HG03342 (cell line): ENCODE data around the gene SMLR1.
"Not testable (repeated sequence)": the region's sequence is repeated elsewhere in the genome, so short reads cannot be mapped to it uniquely, and the experiment has no call there.

Source experiments
- ATAC-seq: cut with Tn5 transposase; IDR thresholded peaks from one replicate; pipeline ENCODE4 v1.9.1; 2021; ENCODE audit warnings: mild to moderate bottlenecking, moderate library complexity; ENCODE audit not compliant: unreplicated experiment

SMLR1 gene

GRCh38 chr6:130827247-130828149 is at the start of gene SMLR1:
Gene SMLR1 (plus strand): TSS chr6:130827406. CDS start chr6:130827414, 8 bp downstream.
- no peak for ATAC-seq

DNA sequence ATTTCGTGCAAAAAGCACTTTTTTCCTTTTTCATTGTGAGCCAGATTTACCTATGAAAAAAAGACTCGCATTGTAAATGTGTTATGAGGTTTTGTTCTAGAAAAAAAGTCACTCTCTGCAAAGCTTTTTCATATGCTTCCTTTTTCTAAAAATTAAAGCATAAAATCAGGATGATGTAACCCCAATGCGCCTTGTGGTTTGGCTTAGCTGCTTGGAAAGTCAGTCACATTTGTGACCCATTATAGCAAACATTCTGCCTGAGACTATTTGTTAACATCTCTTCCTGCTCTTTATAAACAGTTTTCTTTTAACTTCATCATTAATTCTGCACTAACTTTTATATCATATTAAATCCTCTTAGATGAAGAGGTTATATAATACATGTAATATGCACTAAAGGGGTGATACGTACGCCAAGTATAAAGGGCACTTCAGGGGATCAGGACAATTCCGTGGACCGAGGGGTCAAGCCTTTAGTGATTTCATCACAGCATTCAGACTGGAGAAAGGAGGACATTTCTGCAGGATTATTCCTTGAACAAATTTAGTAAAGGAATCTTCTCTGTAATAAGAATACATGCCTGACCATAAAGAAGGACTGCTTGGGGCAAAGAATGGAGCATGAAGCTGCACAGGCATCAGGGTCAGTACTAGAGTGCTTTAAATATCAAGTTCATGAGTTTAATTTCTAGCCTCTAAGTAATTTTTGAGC is 48.1 kb upstream of the SMLR1 start:
- ATAC-seq = no peak

DNA sequence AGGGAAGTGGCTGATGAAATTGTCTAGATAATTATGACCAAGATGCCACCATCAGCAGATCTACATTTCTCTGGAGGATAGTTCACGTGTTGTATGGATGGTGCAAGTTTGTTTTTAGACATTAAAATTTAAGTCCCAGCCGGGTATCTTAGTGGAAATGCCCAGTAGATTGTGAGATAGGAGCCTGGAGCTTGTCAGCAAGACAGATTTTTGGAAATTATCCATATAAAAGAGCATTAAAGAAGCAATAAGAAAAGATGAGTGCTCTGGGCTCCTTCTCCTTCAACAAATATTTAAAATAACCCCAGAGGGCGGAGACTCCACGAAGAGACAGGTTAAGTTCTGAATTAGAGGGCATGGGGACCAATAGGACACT is 47.6 kb upstream of the SMLR1 start:
- ATAC-seq = no peak

DNA sequence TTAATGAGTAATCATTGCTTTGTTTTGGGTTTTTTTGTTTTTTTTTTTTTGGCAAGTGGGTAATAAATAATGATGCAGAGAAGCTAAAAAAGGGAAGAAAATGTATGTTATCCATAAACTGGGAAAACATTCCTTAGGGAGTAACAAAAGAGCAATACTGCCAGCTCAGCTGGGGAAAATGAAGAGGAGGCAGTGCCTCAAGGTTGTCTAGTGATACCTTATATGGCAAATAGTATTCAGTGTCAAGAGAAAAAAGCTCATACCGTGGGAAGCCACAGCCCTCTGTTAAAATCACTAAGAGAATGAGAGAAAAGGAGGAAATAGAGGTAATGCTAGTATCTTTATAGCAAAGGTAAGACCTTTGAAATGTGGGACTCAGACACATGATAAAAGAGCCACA is 47.1 kb upstream of the SMLR1 start:
- no peak for ATAC-seq

DNA sequence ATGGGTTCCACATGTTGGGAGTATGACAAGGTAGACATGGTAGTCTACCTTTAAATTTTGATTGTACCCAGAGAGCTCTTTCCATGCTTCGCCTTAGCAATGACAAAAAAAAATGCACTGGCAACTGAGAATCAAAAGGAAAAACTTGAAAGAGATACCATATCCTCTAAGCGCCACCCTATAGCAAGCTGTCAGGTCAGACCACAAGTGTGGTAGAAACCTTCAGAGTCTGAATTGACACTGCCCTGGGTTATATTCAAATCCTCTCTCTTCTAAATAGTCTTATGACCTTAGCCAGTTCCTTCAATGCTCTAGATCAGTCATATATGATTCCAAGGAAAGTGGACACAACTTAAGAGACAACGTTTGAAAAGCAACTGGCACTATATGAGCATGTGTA is 45.6 kb upstream of the SMLR1 start:
- no peak for ATAC-seq

DNA sequence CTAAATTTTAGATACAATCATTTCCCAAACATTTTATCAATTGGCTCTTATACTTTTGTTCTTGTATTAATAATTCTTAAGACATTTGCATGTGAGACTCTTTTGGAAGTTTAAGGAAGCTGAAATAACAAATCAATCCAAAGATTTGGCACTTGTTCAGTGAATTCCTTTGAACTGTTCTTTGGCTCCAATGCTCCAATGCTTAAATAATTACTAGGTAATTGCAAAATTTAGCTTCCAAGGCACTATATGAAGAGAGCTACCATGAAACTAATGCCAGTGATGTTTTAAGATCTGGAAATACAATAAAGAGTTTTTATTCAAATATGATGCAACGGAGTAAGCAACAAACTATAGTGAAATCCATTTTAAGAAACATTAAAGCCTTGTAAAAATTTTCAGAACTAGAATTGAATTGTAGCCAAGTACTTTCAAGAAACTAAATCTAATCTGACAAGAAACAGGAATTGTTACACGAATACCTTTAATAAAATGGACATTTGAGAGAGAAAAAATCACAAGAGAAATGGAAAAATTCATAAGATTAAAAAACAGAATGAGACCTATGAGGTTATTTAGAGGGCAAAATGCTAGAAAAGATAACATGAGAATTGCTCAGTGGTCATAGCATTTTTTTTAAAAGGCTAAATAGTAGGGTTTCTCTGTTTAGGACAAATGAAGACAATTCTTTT is 43.6 kb upstream of the SMLR1 start:
- ATAC-seq = no peak

GRCh38 chr6:130787726-130788500 is 39.3 kb upstream of the SMLR1 start:
- no peak for ATAC-seq

DNA sequence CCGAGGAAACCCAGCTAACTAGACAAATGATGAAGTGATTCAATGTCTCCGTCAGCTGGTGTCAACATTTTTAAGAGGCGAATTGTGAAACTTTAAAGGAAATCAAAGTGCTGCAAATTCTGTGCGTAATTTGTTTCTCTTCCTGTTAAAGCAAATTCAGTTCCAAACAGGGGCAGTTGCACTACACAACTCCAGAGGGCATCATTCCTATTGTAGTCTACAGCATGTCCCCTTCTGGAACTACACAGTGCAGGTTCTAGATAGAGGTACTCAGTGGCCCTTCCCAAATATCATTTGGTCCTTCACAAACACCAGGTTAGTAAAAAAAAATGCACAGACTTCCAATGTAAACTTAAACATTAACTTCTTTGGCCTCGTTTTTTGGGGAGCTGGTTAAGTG is 38.3 kb upstream of the SMLR1 start:
- ATAC-seq = no peak

GRCh38 chr6:130794010-130794697 is 33.1 kb upstream of the SMLR1 start:
- ATAC-seq = no peak

GRCh38 chr6:130794738-130795137 is 32.5 kb upstream of the SMLR1 start:
- ATAC-seq = no peak

DNA sequence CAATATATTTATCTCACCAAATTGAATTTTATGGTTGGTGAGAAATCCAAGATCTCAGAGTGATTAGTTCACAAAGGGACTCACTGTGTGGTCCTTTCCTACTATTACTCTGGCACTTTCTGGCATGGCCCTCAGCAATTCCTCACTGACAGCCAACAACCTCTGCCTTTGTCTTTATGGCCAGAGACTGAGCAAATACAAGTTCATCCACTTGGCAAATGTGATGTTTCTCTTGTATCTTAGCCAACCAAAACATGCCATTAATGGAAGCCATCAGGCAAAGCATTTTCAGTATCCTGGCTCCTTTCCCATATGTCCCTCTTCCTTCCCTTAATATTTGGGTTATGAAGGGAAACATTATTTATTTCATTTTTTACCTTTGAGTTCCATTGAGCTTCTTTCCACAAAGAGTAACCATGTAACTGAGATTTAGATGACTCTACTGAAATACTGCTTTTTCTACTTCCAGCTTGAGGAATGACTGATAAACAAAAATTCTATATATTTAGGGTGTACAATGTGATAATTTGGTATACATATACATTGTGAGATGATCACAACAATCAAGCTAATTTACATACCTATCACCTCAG is 30.8 kb upstream of the SMLR1 start:
- no peak for ATAC-seq

- no peak for ATAC-seq
These were observed 30.1 kb upstream of the SMLR1 start for GRCh38 chr6:130797061-130797460.

DNA sequence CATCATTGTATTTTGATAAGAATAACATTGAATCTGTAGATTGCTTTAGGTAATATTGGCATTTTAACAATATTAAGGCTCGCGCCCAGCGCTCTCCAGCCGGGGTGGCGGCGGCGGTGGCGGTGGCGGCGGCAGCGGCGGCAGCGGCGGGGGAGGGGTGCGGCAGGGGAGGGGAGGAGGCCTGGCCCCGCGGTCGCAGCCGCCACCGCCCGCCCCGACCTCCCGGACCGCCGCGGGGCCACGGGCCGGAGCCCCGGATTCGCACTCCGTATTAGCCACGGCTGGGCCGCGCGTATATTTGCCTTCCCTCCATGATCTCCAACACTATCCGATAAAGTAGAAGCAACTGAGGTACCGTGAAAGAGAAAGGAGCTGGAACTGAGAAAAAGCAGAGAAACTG is 25.8 kb upstream of the SMLR1 start:
- not testable (repeated sequence) for ATAC-seq

GRCh38 chr6:130810307-130811030 is 16.7 kb upstream of the SMLR1 start:
- ATAC-seq = no peak

- ATAC-seq = no peak
These were observed 15.3 kb upstream of the SMLR1 start for GRCh38 chr6:130811932-130812331.

DNA sequence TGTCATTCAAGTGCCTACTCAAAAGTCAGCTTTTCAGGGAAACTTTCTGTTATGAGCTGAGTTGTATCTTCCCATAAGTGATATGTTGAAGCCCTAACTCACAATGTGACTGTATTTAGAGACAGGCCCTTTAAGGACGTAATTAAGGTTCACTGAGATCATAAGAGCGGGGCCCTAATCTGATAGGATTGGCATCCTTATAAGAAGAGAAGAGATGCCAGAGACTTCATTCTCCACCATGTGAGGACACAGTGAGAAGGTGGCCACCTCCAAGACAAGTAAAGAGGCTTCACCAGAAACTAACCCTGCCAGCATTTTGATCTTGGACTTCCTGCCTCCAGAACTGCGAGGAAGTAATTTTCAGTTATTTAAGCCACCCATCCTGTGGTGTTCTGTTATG is 12.7 kb upstream of the SMLR1 start:
- no peak for ATAC-seq

- no peak for ATAC-seq
These were observed 11.8 kb upstream of the SMLR1 start for GRCh38 chr6:130815200-130816071.

DNA sequence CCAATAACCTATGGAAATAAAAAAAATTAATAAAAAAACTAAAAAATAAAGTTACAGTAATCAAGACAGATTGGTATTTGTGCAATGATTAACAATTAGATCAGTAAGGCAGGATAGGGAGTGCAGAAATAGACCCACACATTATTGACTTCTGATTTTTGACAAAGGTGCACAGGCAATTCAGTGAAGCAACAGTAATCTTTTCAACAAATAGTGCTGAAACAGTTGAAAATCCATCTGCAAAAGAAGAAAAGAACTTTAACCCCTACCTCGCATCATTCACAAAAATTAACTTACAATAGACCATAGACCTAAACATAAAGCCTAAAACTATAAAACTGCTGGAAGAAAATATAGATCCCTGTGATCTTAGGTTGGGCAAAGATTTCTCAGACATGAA is 4.5 kb upstream of the SMLR1 start:
- no peak for ATAC-seq
